ENCODE data around the gene XPO5. TPM values are rescaled to one million over a fixed set of nuclear protein-coding genes. Genes with fewer than 3 reads are reported as not detected.
"Not testable (repeated sequence)": the region's sequence is repeated elsewhere in the genome, so short reads cannot be mapped to it uniquely, and the experiment has no call there.

Gene XPO5
- polyA plus RNA-seq, 1 experiment: 31.5 TPM

GRCh38 chr6:43547222-43547621 lies 28.6 kb downstream of the XPO5 start:
- Histone ChIP-seq H3K9me3 (ENCODE audit: control insufficient read depth, insufficient read depth, low read length) (no peaks in the 10 kb centered on the region), H3K27ac (ENCODE audit: low read depth, low read length) (no peak overlapping the region), H3K27me3 (ENCODE audit: control insufficient read depth, insufficient read depth, low read length) (no peaks in the 10 kb centered on the region), H3K4me3 (ENCODE audit: low read depth, low read length) (no peak overlapping the region)
- CTCF ChIA-PET: interaction anchor here (0.6 kb wide), 1 partner anchor 9 kb away, joined by 6 read pairs; no protein-coding TSS in a partner anchor
- DNase-seq (ENCODE audit: low read depth, low spot score): no peak
- TF ChIP-seq CTCF (IDR thresholded peaks at IDR 0.05; ENCODE audit: low read depth, low read length): no peak
- POLR2A ChIA-PET: interaction anchor here (1.1 kb wide), 1 partner anchor 29 kb away, joined by 3 read pairs; the partner anchor contains the start of genes POLH and XPO5

- Histone ChIP-seq H3K4me3 (ENCODE audit: low read depth, low read length) (no peak overlapping the region), H3K27me3 (ENCODE audit: control insufficient read depth, insufficient read depth, low read length) (no peaks in the 10 kb centered on the region), H3K9me3 (ENCODE audit: control insufficient read depth, insufficient read depth, low read length) (no peaks in the 10 kb centered on the region), H3K27ac (ENCODE audit: low read depth, low read length) (no peak overlapping the region)
- ChIA-PET CTCF (interaction anchor here (0.7 kb wide), 1 partner anchor 63 kb away, joined by 3 read pairs; no protein-coding TSS in a partner anchor), POLR2A (no interaction called here)
- TF ChIP-seq CTCF (IDR thresholded peaks at IDR 0.05; ENCODE audit: low read depth, low read length): no peak
- no peak for DNase-seq (ENCODE audit: low read depth, low spot score)
These were observed 31.4 kb downstream of the XPO5 start for GRCh38 chr6:43544461-43544860.

GRCh38 chr6:43541774-43542471 lies 33.9 kb downstream of the XPO5 start:
- TF ChIP-seq CTCF (IDR thresholded peaks at IDR 0.05; ENCODE audit: low read depth, low read length): no peak
- ChIA-PET CTCF (no interaction called here), POLR2A (interaction anchor here (0.6 kb wide), 1 partner anchor 584 kb away, joined by 8 read pairs; no protein-coding TSS in a partner anchor)
- Histone ChIP-seq H3K4me3 (ENCODE audit: low read depth, low read length) (no peak overlapping the region), H3K27me3 (ENCODE audit: control insufficient read depth, insufficient read depth, low read length) (no peaks in the 10 kb centered on the region), H3K9me3 (ENCODE audit: control insufficient read depth, insufficient read depth, low read length) (no peaks in the 10 kb centered on the region), H3K27ac (ENCODE audit: low read depth, low read length) (no peak overlapping the region)
- DNase-seq (ENCODE audit: low read depth, low spot score): no peak

- Histone ChIP-seq H3K27me3 (ENCODE audit: control insufficient read depth, insufficient read depth, low read length) (no peaks in the 10 kb centered on the region), H3K4me3 (ENCODE audit: low read depth, low read length) (no peak overlapping the region), H3K27ac (ENCODE audit: low read depth, low read length) (no peak overlapping the region), H3K9me3 (ENCODE audit: control insufficient read depth, insufficient read depth, low read length) (no peaks in the 10 kb centered on the region)
- no peak for TF ChIP-seq CTCF (IDR thresholded peaks at IDR 0.05; ENCODE audit: low read depth, low read length)
- ChIA-PET POLR2A (no interaction called here), CTCF (no interaction called here)
- no peak for DNase-seq (ENCODE audit: low read depth, low spot score)
These were observed 35.3 kb downstream of the XPO5 start for GRCh38 chr6:43540507-43540906.

- CTCF ChIA-PET; H3K9me3 ChIP-seq (ENCODE audit: control insufficient read depth, insufficient read depth, low read length); POLR2A ChIA-PET; DNase-seq (ENCODE audit: low read depth, low spot score); H3K4me3 ChIP-seq (ENCODE audit: low read depth, low read length); H3K27me3 ChIP-seq (ENCODE audit: control insufficient read depth, insufficient read depth, low read length); H3K27ac ChIP-seq (ENCODE audit: low read depth, low read length): not testable (repeated sequence)
These were observed 36.4 kb downstream of the XPO5 start for GRCh38 chr6:43539409-43539808.

- H3K4me3 ChIP-seq (ENCODE audit: low read depth, low read length); H3K27ac ChIP-seq (ENCODE audit: low read depth, low read length); CTCF ChIA-PET; H3K27me3 ChIP-seq (ENCODE audit: control insufficient read depth, insufficient read depth, low read length); H3K9me3 ChIP-seq (ENCODE audit: control insufficient read depth, insufficient read depth, low read length); DNase-seq (ENCODE audit: low read depth, low spot score); POLR2A ChIA-PET: not testable (repeated sequence)
These were observed 36.9 kb downstream of the XPO5 start for GRCh38 chr6:43538986-43539385.
